ENCODE measurements around the gene DLG2. TPM values are rescaled to one million over a fixed set of nuclear protein-coding genes. Genes with fewer than 3 reads are reported as not detected.
"Not testable (repeated sequence)": the region's sequence is repeated elsewhere in the genome, so short reads cannot be mapped to it uniquely, and the experiment has no call there.

The DLG2 gene
- total RNA-seq, 1 donor from 2014 or later, result 6.3 TPM

GRCh38 chr11:84889556-84889955, 737.6 kb downstream of the DLG2 start:
- no peak for ATAC-seq

DNA sequence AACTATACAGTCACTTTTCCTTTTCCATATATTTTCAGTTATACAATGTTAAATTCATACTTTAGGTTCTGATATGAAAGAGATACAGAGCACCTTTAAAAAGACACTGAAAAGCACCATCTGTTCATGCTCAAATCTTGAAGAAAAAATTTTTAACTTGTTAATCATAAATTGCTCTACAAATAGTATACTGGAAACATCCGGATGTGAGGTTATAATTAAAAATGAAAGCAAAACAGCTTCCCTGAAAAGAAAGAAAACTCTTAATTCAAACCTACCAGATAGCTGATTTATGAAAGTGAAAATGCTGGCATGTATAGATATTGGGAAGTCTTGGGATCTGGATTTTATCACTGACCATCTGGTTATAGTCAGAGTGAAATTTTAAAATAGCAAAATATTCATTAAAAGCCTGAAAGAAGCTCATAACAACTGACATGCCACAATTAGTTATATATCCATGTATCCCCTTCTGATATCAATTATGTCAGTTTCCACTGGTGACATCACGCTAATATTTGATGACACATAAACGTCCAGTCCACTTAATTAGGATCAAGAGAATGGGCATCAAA, 740.0 kb downstream of the DLG2 start:
- no peak for ATAC-seq

DNA sequence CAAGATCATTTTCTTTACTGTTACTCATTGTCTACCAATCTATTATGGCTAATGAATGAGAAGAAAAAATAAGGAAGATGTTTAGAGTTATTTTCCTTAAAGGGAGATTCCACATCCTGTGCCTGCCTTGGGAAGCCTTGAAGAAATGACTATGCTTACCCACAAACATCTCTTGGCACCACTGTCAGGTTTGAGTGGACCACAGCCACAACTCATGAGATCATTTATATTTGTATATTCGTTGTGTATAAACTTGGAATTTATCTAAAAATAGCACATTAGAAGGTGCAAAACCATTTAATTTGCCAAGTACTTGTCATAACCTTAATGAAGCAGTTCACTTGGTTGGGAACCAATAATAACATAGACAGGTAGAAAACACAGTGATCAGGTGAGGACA, 740.8 kb downstream of the DLG2 start:
- ATAC-seq, result no peak

DNA sequence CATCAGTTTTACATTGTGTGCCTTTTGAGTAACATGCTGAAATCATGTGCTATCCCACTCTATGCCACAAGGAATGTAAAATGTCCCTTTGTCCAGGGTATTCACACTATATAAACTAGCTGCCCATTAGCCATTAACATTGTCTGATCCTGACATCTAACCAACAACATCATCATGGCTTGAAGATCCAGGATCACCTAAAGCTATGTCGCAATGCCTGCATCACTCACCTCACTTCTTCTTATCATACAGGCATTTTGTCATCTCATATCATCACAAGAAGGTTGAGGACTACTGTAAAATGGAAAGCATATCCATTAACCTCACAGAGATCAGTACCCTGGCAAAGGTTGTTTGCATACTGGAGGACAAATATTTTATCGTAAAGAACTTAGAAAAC, 742.3 kb downstream of the DLG2 start:
- ATAC-seq, result no peak

- ATAC-seq, result no peak
These were observed 745.1 kb downstream of the DLG2 start for GRCh38 chr11:84882056-84882455.

- no peak for ATAC-seq
These were observed 756.0 kb downstream of the DLG2 start for GRCh38 chr11:84871116-84871515.

GRCh38 chr11:84870486-84870885, 756.7 kb downstream of the DLG2 start:
- no peak for ATAC-seq

DNA sequence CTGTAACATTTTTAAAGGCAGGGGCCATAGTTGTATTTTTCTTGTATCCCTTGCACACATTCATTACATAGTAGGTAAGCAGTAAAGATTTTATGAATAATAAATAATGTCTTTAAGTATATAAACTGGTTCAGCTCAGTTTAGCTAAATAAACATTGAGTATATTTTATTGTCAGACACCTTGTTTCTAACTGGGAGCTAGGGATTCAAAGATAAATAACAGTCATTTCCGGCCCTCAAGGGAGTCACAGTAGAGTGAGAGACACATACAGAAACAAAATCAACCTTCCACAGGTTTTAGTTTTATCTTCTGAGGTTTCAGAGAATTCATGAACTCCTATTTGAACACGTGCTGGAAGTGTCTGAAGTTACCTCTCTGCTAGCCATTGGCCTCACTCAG, 760.2 kb downstream of the DLG2 start:
- ATAC-seq, result no peak

DNA sequence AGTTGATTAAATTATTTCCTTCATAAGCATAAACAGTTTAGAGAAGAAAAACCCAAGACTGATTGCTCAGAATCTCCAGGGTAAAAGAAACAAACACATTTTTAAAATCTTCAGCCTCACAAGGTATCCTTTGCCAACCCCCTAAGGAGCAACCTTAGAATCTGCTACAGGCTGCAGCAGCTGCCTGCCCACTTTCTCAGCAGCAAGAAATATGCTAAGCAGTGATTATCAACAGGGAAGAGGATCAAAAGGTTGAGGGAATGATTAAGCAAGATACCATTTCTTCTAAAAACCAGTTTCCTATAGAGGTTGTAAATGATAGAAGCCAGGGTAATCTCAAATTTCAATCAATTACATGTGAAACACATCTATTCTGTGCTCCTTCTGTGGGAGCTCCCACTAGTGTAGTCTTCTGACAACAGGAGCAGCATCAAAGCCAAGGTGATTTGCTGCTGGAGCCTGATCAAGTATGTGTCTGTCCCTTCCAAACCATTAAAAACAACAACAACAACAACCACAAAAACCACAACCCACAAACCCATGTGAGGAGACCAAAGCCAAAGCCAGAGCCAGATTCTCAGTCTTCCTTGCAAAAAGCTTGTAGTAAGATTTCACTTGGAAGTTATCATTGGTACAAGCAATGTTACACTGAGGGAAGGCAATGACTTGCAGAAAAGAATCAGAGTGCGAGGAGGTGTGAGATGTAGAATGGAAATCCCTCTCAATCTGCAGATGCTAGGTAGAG, 761.2 kb downstream of the DLG2 start:
- ATAC-seq, result no peak

- no peak for ATAC-seq
These were observed 761.9 kb downstream of the DLG2 start for GRCh38 chr11:84865257-84865656.

DNA sequence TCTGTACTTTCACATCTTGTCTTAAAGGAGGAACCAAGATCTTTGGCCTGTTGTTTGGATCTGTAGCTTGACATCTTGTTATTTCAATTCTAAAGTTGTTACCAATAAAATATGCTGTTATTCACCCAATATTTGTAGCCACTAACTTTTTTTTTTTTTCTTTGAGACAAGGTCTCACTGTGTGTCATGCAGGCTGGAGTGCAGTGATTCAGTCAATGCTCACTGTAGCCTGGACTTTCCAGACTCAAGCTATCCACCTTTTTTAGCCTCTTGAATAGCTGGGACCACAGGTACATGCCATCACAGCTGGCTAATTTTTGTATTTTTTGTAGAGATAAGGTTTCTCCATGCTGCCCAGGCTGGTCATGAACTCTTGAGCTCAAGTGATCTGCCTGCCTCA, 769.4 kb downstream of the DLG2 start:
- no peak for ATAC-seq

- no peak for ATAC-seq
These were observed 771.5 kb downstream of the DLG2 start for GRCh38 chr11:84855508-84856245.

DNA sequence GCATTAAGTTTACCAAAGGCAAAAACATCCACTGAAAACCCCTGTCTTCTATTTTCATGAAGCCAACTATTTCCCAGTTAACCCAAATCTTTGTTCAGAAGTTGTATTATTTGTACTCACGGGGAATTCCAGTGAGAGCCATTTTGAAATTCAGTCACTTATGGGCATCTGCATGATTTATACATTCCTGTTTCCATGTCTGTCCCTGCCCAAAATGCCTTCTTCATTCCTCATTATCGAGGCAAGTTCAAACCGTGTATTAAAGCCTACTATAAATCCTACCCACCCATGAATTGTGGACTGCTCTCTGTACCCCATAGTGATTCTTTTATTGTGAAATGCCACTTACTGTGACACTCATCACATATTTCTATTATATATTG, 772.7 kb downstream of the DLG2 start:
- ATAC-seq, result no peak

DNA sequence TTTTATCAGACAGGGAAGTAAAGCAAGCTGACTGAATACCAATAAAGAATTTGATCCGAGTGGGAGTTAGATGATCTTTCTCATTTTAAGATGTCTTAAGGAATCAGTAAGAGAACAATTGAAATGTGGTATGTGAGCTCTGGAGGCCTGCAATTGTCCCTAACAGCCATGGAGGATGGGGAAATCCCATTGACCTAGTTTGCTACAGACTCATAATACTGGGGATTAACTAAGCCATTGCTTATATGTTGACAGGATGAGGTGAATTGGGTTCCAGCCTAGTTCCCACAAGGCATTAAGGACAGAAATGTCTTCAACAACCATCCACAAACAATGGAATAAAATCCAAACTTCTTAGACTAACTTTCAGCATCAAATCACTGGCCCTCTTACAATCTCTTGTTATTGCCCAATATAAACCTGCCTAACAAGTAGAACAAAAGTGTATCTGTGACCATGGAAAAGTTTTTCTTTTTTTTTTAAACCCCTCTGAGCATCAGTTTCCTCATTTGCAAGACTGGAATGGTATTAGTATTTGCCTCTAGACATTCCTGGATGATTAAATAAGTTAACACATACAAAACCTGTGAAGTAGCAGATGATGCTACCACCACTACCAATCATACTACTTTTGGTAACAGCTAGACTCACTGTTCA, 773.2 kb downstream of the DLG2 start:
- no peak for ATAC-seq

- no peak for ATAC-seq
These were observed 779.3 kb downstream of the DLG2 start for GRCh38 chr11:84847842-84848241.

- not testable (repeated sequence) for ATAC-seq
These were observed 786.9 kb downstream of the DLG2 start for GRCh38 chr11:84840201-84840600.

- ATAC-seq, result no peak
These were observed 789.6 kb downstream of the DLG2 start for GRCh38 chr11:84837402-84838069.

GRCh38 chr11:84836371-84836770, 790.8 kb downstream of the DLG2 start:
- no peak for ATAC-seq

GRCh38 chr11:84833488-84834088, 793.6 kb downstream of the DLG2 start:
- ATAC-seq, result no peak

DNA sequence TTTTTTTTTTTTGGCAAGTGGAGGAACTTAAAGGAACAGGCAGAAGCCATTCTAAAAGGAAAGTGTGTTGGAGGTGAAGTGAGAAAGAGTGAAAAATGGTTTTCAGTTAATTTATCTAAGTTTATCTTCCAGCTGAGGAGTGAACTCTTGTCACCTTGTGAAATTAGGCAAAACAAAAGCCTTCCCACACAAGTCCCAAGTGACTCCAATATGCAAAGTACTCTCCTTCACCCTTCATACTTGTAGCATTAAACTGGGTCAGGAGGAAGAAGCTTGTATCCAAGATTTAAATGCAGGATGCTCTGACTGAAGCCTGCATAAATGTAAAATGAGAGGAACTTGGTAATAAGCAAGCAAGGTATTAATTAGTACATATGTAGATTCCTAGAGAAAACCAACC, 796.8 kb downstream of the DLG2 start:
- no peak for ATAC-seq

DNA sequence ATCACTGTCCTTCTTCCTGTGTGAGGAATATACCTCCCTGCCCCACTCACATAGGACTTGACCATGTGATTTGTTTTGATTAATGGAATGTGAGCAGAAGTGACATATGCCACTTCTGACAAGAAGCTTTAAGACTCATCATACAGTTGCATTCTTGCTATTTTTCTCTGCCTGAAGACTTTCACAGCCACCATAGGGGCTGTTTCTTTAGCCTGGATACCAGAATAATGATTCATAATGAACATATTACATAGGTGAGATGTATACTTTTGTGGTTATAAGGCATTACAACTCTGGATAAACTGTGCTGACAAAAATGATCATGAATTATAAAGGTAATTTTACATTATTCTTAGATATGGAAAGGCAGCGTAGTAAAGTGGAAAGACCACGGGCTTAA, 798.0 kb downstream of the DLG2 start:
- ATAC-seq, result no peak

- ATAC-seq, result no peak
These were observed 798.5 kb downstream of the DLG2 start for GRCh38 chr11:84828616-84829015.

Data from esophagus mucosa (tissue), 1 donor.